Middle frontal gyrus (tissue), 1 donor: Measurements from ENCODE around the gene OR5M10.
"Not testable (repeated sequence)": the region's sequence is repeated elsewhere in the genome, so short reads cannot be mapped to it uniquely, and the experiment has no call there.

Source experiments
- DNase-seq: peaks from one replicate; pipeline ENCODE4 v3.0.0-alpha.2; 2015; ENCODE audit warnings: low spot score; ENCODE audit errors: extremely low spot score

Gene OR5M10

GRCh38 chr11:56577621-56578020 lies at the start of gene OR5M10:
Gene OR5M10 (minus strand): TSS chr11:56577721. CDS start chr11:56577721, 0 bp downstream.
- DNase-seq = no peak

DNA sequence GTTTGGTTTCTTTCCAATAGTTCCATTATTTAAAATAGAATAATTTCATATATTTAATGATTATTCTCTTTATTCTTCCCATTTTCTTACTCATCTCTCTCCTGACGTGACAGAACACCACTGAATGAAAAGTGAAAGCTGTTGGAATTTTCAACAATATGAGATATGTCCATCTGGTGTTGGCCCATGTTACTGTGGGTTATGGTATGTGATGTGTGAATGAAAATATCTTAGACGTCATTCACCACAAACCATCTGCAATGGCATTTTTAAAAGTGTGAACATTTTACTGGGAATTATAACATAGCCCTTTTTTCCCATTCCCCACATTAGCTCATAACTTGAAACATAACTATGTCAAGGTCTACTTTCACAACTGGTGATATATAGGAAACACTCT lies 48.4 kb upstream of the OR5M10 start:
- DNase-seq = no peak

DNA sequence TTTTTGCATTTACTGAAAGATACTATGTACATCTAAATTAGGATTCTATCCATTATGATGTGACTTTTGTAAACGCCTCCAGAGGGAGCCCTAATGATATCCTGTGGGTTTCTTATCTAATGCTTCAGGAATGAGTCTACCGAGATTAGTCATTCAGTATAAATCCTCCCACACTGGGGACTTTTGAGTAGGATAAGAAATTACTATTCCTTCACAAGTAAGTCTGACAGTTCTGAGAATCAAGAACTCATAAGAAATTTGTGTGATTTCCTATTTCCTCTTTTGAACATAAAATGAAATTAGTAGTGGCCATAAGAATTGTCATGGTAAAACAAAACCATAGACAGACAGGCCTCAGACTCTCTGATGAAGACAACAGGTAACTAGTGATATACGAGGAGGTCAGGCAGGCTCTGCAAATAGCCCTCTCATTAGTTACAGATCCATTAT lies 47.2 kb upstream of the OR5M10 start:
- DNase-seq = peak; percentile 9

GRCh38 chr11:56611174-56611573 lies 33.7 kb upstream of the OR5M10 start:
- DNase-seq = no peak

DNA sequence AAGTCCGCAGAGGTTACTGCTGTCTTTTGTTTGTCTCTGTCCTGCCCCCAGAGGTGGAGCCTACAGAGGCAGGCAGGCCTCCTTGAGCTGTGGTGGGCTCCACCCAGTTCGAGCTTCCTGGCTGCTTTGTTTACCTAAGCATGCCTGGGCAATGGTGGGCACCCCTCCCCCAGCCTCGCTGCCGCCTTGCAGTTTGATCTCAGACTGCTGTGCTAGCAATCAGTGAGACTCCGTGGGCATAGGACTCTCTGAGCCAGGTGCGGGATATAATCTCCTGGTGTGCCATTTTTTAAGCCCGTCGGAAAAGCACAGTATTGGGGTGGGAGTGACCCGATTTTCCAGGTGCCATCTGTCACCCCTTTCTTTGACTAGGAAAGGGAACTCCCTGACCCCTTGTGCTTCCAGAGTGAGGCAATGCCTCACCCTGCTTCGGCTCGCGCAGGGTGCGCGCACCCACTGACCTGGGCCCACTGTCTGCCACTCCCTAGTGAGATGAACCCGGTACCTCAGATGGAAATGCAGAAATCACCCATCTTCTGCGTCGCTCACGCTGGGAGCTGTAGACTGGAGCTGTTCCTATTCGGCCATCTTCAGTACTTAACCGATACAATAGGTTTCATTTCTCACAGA lies 14.7 kb upstream of the OR5M10 start:
- not testable (repeated sequence) for DNase-seq

DNA sequence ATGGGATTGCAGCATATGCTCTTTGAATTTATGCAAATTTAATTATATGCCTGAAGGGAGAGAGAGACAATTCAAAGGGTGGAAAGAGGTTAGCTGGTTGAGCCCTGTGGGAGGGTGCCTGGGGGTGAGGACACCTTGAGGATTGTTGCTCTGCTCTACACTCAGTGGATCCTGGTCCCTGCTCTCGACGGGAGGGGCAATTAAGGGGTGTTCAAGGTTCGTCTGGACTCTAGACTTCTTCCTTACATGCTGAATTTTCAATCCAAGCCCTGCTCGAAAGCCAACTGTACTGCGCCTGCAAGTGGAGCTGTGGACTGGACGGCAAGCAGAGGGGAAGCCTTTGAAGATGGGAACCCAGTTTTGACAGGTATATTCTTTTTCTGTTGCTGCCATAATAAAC lies 18.9 kb downstream of the OR5M10 start:
- DNase-seq = no peak

GRCh38 chr11:56554691-56555090 lies 22.8 kb downstream of the OR5M10 start:
- DNase-seq = not testable (repeated sequence)

DNA sequence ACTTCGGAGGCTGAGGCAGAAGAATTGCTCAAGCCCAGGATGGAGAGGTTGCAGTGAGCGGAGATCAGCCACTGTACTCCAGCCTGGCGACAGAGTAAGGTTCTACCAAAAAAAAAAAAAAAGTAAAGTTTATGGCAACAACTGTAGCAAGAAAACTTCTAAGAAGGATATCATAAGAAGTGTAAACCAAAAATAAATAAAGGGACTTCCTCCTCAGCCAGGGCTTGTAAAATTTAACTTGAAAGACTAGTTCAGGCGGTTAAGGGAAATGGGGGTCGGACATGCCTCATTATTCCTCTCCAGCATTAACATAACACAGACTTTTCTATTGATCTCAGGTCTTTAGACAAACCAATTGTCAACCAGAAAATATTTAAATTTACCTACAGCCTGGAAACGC lies 32.0 kb downstream of the OR5M10 start:
- no peak for DNase-seq

- no peak for DNase-seq
Observed at GRCh38 chr11:56543739-56544138, 33.8 kb downstream of the OR5M10 start.

DNA sequence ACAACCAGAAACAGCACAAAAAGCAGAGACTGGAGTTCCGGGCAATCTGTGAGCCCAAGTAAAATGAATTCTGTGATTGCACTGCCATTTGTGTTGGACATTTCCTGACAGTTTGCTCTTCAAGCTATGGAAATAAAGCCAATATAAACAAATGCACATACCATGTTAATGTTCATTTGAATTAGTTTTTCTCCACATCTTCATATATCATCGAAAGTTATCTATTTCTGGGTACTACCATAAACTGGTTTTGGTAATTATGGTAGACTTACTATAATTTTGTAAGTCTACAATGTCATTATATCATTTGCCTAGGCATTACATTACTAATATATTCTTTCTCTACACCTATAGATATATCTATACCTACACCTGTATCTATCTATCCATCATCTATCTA lies 34.4 kb downstream of the OR5M10 start, which contains the start of gene OR5M11:
OR5M11 (minus strand) TSS at position 101 of the 400 bp plus-strand sequence; CDS start at position 101, 0 bp downstream.
- no peak for DNase-seq

GRCh38 chr11:56533054-56533740 lies 44.3 kb downstream of the OR5M10 start:
- DNase-seq = no peak

DNA sequence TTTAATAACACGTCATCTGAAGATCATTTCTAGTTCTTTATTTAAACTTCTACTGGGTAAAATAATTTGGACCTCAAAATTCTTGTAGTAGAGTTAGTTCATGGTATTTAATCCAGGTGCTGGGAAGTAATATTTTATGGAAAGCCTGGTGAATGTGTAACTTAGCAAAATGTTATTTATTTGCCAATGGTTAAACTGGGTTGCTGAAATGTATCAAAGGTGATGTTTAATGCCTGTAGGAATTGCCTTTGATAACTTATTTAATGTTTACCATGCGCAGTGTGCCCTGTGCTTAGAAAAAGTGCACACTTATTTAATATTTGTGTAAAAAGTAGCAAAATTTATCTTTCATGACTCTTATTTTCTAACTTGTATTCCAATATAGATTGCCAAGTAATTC lies 45.7 kb downstream of the OR5M10 start:
- no peak for DNase-seq
